Neuronal stem cell (in vitro differentiated cells): ENCODE measurements around the gene BPNT1.

Experiments
- DNase-seq: peaks from one replicate; pipeline ENCODE4 v3.0.0-alpha.2; 2013; ENCODE audit warnings: low spot score
- H2AFZ ChIP-seq: one replicate; pipeline ENCODE4 v1.6.1; 2013; ENCODE audit warnings: mild to moderate bottlenecking, low read length, inconsistent platforms
- H2AK5ac ChIP-seq: 2 replicates; pipeline ENCODE4 v1.6.1; 2013; ENCODE audit warnings: low read depth, mild to moderate bottlenecking, inconsistent platforms, low read length, moderate library complexity, mixed read lengths
- H2BK120ac ChIP-seq: 2 replicates; pipeline ENCODE4 v1.6.1; 2013; ENCODE audit warnings: low read depth, mild to moderate bottlenecking, inconsistent platforms, low read length, moderate library complexity, mixed read lengths
- H2BK12ac ChIP-seq: one replicate; pipeline ENCODE4 v1.6.1; 2013; ENCODE audit warnings: low read length, inconsistent platforms
- H2BK15ac ChIP-seq: 2 replicates; pipeline ENCODE4 v1.6.1; 2013; ENCODE audit warnings: mild to moderate bottlenecking, low read length, inconsistent platforms, mixed read lengths
- H2BK5ac ChIP-seq: one replicate; pipeline ENCODE4 v1.6.1; 2013; ENCODE audit warnings: inconsistent platforms, mild to moderate bottlenecking, low read length, moderate library complexity
- H3K14ac ChIP-seq: one replicate; pipeline ENCODE4 v1.6.1; 2013; ENCODE audit warnings: low read length, inconsistent platforms
- H3K18ac ChIP-seq: 2 replicates; pipeline ENCODE4 v1.6.1; 2013; ENCODE audit warnings: low read length, inconsistent platforms
- H3K23ac ChIP-seq: 2 replicates; pipeline ENCODE4 v1.6.1; 2013; ENCODE audit warnings: low read depth, mild to moderate bottlenecking, mixed read lengths, low read length, inconsistent platforms; ENCODE audit not compliant: poor library complexity
- H3K27ac ChIP-seq: replicated peaks from 3 replicates; pipeline ENCODE4 v1.5.1; 2013; ENCODE audit warnings: low read length, inconsistent platforms
- H3K27me3 ChIP-seq, 3 experiments: 2 replicates each; pipeline ENCODE4 v1.6.1; 2013; ENCODE audit warnings: low read length in 3 of 3, mild to moderate bottlenecking in 2 of 3, inconsistent platforms in 1 of 3, low read depth in 1 of 3, mixed read lengths in 1 of 3, moderate library complexity in 1 of 3; ENCODE audit not compliant: control insufficient read depth in 3 of 3, insufficient read depth in 3 of 3
- H3K36me3 ChIP-seq, 2 donors: replicated peaks in 1 of 2; 2 replicates each; pipeline ENCODE4 v1.6.1; 2013; ENCODE audit warnings: low read length in 2 of 2; ENCODE audit not compliant: control insufficient read depth in 2 of 2, insufficient read depth in 2 of 2
- H3K4ac ChIP-seq: 2 replicates; pipeline ENCODE4 v1.6.1; 2013; ENCODE audit warnings: inconsistent platforms, mild to moderate bottlenecking, low read length, moderate library complexity
- H3K4me1 ChIP-seq, 2 donors: 1 replicate in 1 of 2; 2 replicates in 1 of 2; pipeline ENCODE4 v1.6.1; 2013; ENCODE audit warnings: low read length in 2 of 2, low read depth in 1 of 2; ENCODE audit not compliant: control insufficient read depth in 2 of 2, insufficient read depth in 1 of 2
- H3K4me2 ChIP-seq: one replicate; pipeline ENCODE4 v1.6.1; 2013; ENCODE audit warnings: mild to moderate bottlenecking, low read length, inconsistent platforms; ENCODE audit not compliant: insufficient read depth, poor library complexity, severe bottlenecking
- H3K4me3 ChIP-seq, 2 donors: 2 replicates each; pipeline ENCODE4 v1.5.1; 2013; ENCODE audit warnings: low read length in 2 of 2, mild to moderate bottlenecking in 2 of 2, inconsistent platforms in 1 of 2, moderate library complexity in 1 of 2
- H3K79me1 ChIP-seq: one replicate; pipeline ENCODE4 v1.6.1; 2013; ENCODE audit warnings: low read depth, mild to moderate bottlenecking, inconsistent platforms, low read length, moderate library complexity
- H3K9ac ChIP-seq: one replicate; pipeline ENCODE4 v1.6.1; 2013; ENCODE audit warnings: mild to moderate bottlenecking, low read depth, low read length, inconsistent platforms; ENCODE audit not compliant: poor library complexity
- H3K9me3 ChIP-seq, 2 donors: replicated peaks in 1 of 2; 2 replicates each; pipeline versions ENCODE3 to v1.6.1; 2013; ENCODE audit warnings: low read length in 2 of 2, mild to moderate bottlenecking in 2 of 2, inconsistent platforms in 1 of 2, low read depth in 1 of 2, mixed read lengths in 1 of 2, moderate library complexity in 1 of 2; ENCODE audit not compliant: control insufficient read depth in 2 of 2, insufficient read depth in 1 of 2
- H4K8ac ChIP-seq: one replicate; pipeline ENCODE4 v1.6.1; 2013; ENCODE audit warnings: low read depth, mild to moderate bottlenecking, inconsistent platforms, low read length, moderate library complexity
- H4K91ac ChIP-seq: one replicate; pipeline ENCODE4 v1.6.1; 2013; ENCODE audit warnings: low read length, low read depth, mild to moderate bottlenecking, inconsistent platforms; ENCODE audit not compliant: poor library complexity
- WGBS, 2 donors: extraction: QIAGEN DNeasy Blood & Tissue Kit; methylation state at CpG; one replicate each; pipeline ENCODE4 v1.1.7; 2013; ENCODE audit warnings: missing lambda C conversion rate in 2 of 2, mixed read lengths in 1 of 2; ENCODE audit not compliant: insufficient read length in 2 of 2, insufficient replicate concordance in 1 of 2; ENCODE audit errors: extremely low coverage in 2 of 2; 5-methylcytosine and 5-hydroxymethylcytosine counted together

BPNT1 gene

GRCh38 chr1:220060876-220061275 is 28.7 kb downstream of the BPNT1 start:
- H3K23ac ChIP-seq = no peak overlapping the region
- no peak overlapping the region for H3K4me2 ChIP-seq
- no peak overlapping the region for H2AFZ ChIP-seq
- no peak overlapping the region for H3K14ac ChIP-seq
- H3K4me3 ChIP-seq = no peak overlapping the region
- no peaks in the 10 kb centered on the region for H3K27me3 ChIP-seq
- H3K4me1 ChIP-seq = no peaks in the 10 kb centered on the region
- H3K36me3 ChIP-seq = peaks cover 3 to 48% of the 10 kb centered on the region in 2 donors
- H3K4ac ChIP-seq = no peak overlapping the region
- H2BK5ac ChIP-seq = no peak overlapping the region
- H2BK15ac ChIP-seq = no peak overlapping the region
- no peak overlapping the region for H2BK120ac ChIP-seq
- no peak overlapping the region for H4K91ac ChIP-seq
- WGBS, 2 donors = no CpG with 5 or more reads among the region's 3 CpGs
- no peak overlapping the region for H2BK12ac ChIP-seq
- H3K79me1 ChIP-seq = no peaks in the 10 kb centered on the region
- H3K18ac ChIP-seq = no peak overlapping the region
- no peak overlapping the region for H2AK5ac ChIP-seq
- peaks cover 0 to 3% of the 10 kb centered on the region in 2 donors for H3K9me3 ChIP-seq
- no peak for DNase-seq
- no peak overlapping the region for H3K9ac ChIP-seq
- no peak overlapping the region for H3K27ac ChIP-seq
- H4K8ac ChIP-seq = no peak overlapping the region

GRCh38 chr1:220056374-220056773 is 33.2 kb downstream of the BPNT1 start:
- Histone ChIP-seq H3K27ac (no peak overlapping the region), H3K9ac (no peak overlapping the region), H3K4ac (no peak overlapping the region), H2AFZ (no peak overlapping the region), H3K18ac (no peak overlapping the region), H3K79me1 (no peaks in the 10 kb centered on the region), H2BK5ac (no peak overlapping the region), H3K27me3 (no peaks in the 10 kb centered on the region), H3K4me1 (no peaks in the 10 kb centered on the region), H2BK120ac (no peak overlapping the region), H3K9me3 (no peaks in the 10 kb centered on the region), H4K8ac (no peak overlapping the region), H3K4me3 (no peak overlapping the region), H2BK12ac (no peak overlapping the region), H4K91ac (no peak overlapping the region), H3K4me2 (no peak overlapping the region), H3K23ac (no peak overlapping the region), H3K14ac (no peak overlapping the region), H2AK5ac (no peak overlapping the region), H3K36me3 (peaks cover 0 to 21% of the 10 kb centered on the region in 2 donors), H2BK15ac (no peak overlapping the region)
- DNase-seq = no peak
- no CpG with 5 or more reads among the region's 1 CpG for WGBS, 2 donors

GRCh38 chr1:220046052-220046930 is 43.3 kb downstream of the BPNT1 start, which contains the start of gene EPRS1:
Gene EPRS1, minus strand, starts transcription at chr1:220046505. Its CDS starts 117 bp downstream, at chr1:220046388.
- Histone ChIP-seq H3K36me3 (peaks cover 0 to 9% of the 10 kb centered on the region in 2 donors), H3K9me3 (no peaks in the 10 kb centered on the region), H3K27ac (peak within 1 kb of the TSS; percentile 57), H3K14ac (peak within 1 kb of the TSS; percentile 58), H2BK15ac (peak within 1 kb of the TSS; percentile 94), H3K79me1 (peaks cover 2% of the 10 kb centered on the region), H3K23ac (peak within 1 kb of the TSS; percentile 99), H3K18ac (peak within 1 kb of the TSS; percentile 94), H4K8ac (peak within 1 kb of the TSS; percentile 84), H2AK5ac (no peak within 1 kb of the TSS), H2BK120ac (no peak within 1 kb of the TSS), H3K4me2 (peak within 1 kb of the TSS; percentile 86), H3K4me3 (peak within 1 kb of the TSS; percentile 84 to 94), H3K27me3 (no peaks in the 10 kb centered on the region), H3K4me1 (peaks cover 0 to 3% of the 10 kb centered on the region in 2 donors), H2BK12ac (no peak within 1 kb of the TSS), H3K9ac (peak within 1 kb of the TSS; percentile 99), H3K4ac (peak within 1 kb of the TSS; percentile 66), H2BK5ac (no peak within 1 kb of the TSS), H4K91ac (peak within 1 kb of the TSS; percentile 59), H2AFZ (peak within 1 kb of the TSS; percentile 84)
- peak; percentile 90 for DNase-seq
- WGBS, 2 donors = no CpG with 5 or more reads among the region's 71 CpGs

- H3K4me2 ChIP-seq = peak overlapping the region; percentile 86
- H3K4me3 ChIP-seq = peak overlapping the region; percentile 84 to 94
- no peak overlapping the region for H4K8ac ChIP-seq
- no CpG with 5 or more reads among the region's 17 CpGs for WGBS, 2 donors
- no peaks in the 10 kb centered on the region for H3K9me3 ChIP-seq
- no peak overlapping the region for H2BK15ac ChIP-seq
- no peak overlapping the region for H2BK5ac ChIP-seq
- no peak overlapping the region for H3K18ac ChIP-seq
- H3K27ac ChIP-seq = no peak overlapping the region
- no peak overlapping the region for H2BK12ac ChIP-seq
- H3K4me1 ChIP-seq = peaks cover 0 to 3% of the 10 kb centered on the region in 2 donors
- H3K4ac ChIP-seq = no peak overlapping the region
- peaks cover 2% of the 10 kb centered on the region for H3K79me1 ChIP-seq
- no peak for DNase-seq
- no peak overlapping the region for H4K91ac ChIP-seq
- no peaks in the 10 kb centered on the region for H3K27me3 ChIP-seq
- H3K36me3 ChIP-seq = peaks cover 0 to 15% of the 10 kb centered on the region in 2 donors
- no peak overlapping the region for H3K23ac ChIP-seq
- peak overlapping the region; percentile 84 for H2AFZ ChIP-seq
- no peak overlapping the region for H3K9ac ChIP-seq
- no peak overlapping the region for H3K14ac ChIP-seq
- H2BK120ac ChIP-seq = no peak overlapping the region
- no peak overlapping the region for H2AK5ac ChIP-seq
Measured at GRCh38 chr1:220045356-220046051, 44.1 kb downstream of the BPNT1 start.
